Peyer's patch (tissue), 4 donors: Measurements from ENCODE around the gene CCDC200. TPM values are rescaled to one million over a fixed set of nuclear protein-coding genes. Genes with fewer than 3 reads are reported as not detected.

Experiments used
- DNase-seq, 3 donors: peaks; one replicate each; pipeline ENCODE4 v3.0.0-alpha.2; 2017 to 2019
- H3K27ac ChIP-seq, 4 donors: fragments of 200-600 bp; sonication (generic); one replicate each; pipeline ENCODE4 v1.5.1; 2016 to 2019
- H3K27me3 ChIP-seq, 2 donors: fragments of 200-600 bp; sonication (generic); one replicate each; pipeline ENCODE4 v1.5.1; 2019
- H3K36me3 ChIP-seq, 3 donors: fragments of 200-600 bp; sonication (generic); one replicate each; pipeline ENCODE4 v1.5.1; 2016 to 2019
- H3K4me1 ChIP-seq, 4 donors: fragments of 200-600 bp; sonication (generic); one replicate each; pipeline ENCODE4 v1.5.1; 2016 to 2019
- H3K4me3 ChIP-seq, 4 donors: fragments of 200-600 bp; sonication (generic); 1 replicate in 3 of 4; 2 replicates in 1 of 4; pipeline ENCODE4 v1.5.1; 2016 to 2019; ENCODE audit warnings: mild to moderate bottlenecking in 1 of 4
- H3K9me3 ChIP-seq, 4 donors: fragments of 200-600 bp; sonication (generic); one replicate each; pipeline ENCODE4 v1.5.1; 2016 to 2019; ENCODE audit warnings: mild to moderate bottlenecking in 1 of 4
- CTCF ChIP-seq, 6 experiments: fragments of 450-650 bp in 4 of 6; fragments of 200-600 bp in 2 of 6; sonication (generic) in 1 of 6; IDR thresholded peaks; one replicate each; pipeline ENCODE4 v1.5.1; 2017 to 2019; ENCODE audit warnings: antibody characterized with exemption in 6 of 6, mild to moderate bottlenecking in 3 of 6, moderate library complexity in 1 of 6
- POLR2A ChIP-seq, 2 donors: fragments of 450-650 bp; IDR thresholded peaks; one replicate each; pipeline ENCODE4 v1.5.1; 2017; ENCODE audit warnings: antibody characterized with exemption in 2 of 2, mild to moderate bottlenecking in 2 of 2, moderate library complexity in 2 of 2
- total RNA-seq, 4 donors: library from RNA; depleted of rRNA; stranded (reverse); fragments of >200 nt; gene quantifications; one replicate each; pipeline ENCODE4 v1.1.0, GENCODE V29; 2016

The CCDC200 gene
- total RNA-seq, 4 donors from 2014 or later: 1.5 TPM; not detected in 3

GRCh38 chr17:43226393-43226792, 2.0 kb downstream of the CCDC200 start:
- TF ChIP-seq POLR2A (IDR thresholded peaks at IDR 0.05) (no peak), CTCF (IDR thresholded peaks at IDR 0.05) (no peak)
- Histone ChIP-seq H3K4me1 (no peaks in the 10 kb centered on the region), H3K4me3 (no peak overlapping the region), H3K27ac (no peak overlapping the region), H3K36me3 (peaks cover 0 to 9% (median 0%) of the 10 kb centered on the region in 3 donors), H3K9me3 (no peaks in the 10 kb centered on the region), H3K27me3 (no peaks in the 10 kb centered on the region)
- no peak for DNase-seq

- Histone ChIP-seq H3K9me3 (no peaks in the 10 kb centered on the region), H3K4me1 (no peaks in the 10 kb centered on the region), H3K27ac (no peak overlapping the region), H3K4me3 (no peak overlapping the region), H3K27me3 (no peaks in the 10 kb centered on the region), H3K36me3 (peaks cover 0 to 9% (median 0%) of the 10 kb centered on the region in 3 donors)
- TF ChIP-seq POLR2A (IDR thresholded peaks at IDR 0.05) (no peak), CTCF (IDR thresholded peaks at IDR 0.05) (no peak)
- peak in 1 of 3 donors; percentile 23 for DNase-seq
These were observed 4.2 kb downstream of the CCDC200 start for GRCh38 chr17:43224146-43224705.

GRCh38 chr17:43220511-43221125, 7.8 kb downstream of the CCDC200 start:
- Histone ChIP-seq H3K9me3 (no peaks in the 10 kb centered on the region), H3K4me1 (no peaks in the 10 kb centered on the region), H3K27ac (no peak overlapping the region), H3K27me3 (no peaks in the 10 kb centered on the region), H3K4me3 (no peak overlapping the region), H3K36me3 (peaks cover 0 to 21% (median 0%) of the 10 kb centered on the region in 3 donors)
- TF ChIP-seq CTCF (IDR thresholded peaks at IDR 0.05): no peak
- no peak for TF ChIP-seq POLR2A (IDR thresholded peaks at IDR 0.05)
- DNase-seq: no peak

GRCh38 chr17:43219746-43220380, 8.6 kb downstream of the CCDC200 start:
- peaks cover 0 to 22% (median 0%) of the 10 kb centered on the region in 3 donors for H3K36me3 ChIP-seq
- no peak overlapping the region for H3K4me3 ChIP-seq
- DNase-seq: no peak

GRCh38 chr17:43219001-43219400, 9.4 kb downstream of the CCDC200 start:
- H3K4me1 ChIP-seq: no peaks in the 10 kb centered on the region
- no peaks in the 10 kb centered on the region for H3K27me3 ChIP-seq
- peaks cover 0 to 22% (median 0%) of the 10 kb centered on the region in 3 donors for H3K36me3 ChIP-seq
- TF ChIP-seq POLR2A (IDR thresholded peaks at IDR 0.05) (no peak), CTCF (IDR thresholded peaks at IDR 0.05) (no peak)
- no peak overlapping the region for H3K27ac ChIP-seq
- no peak for DNase-seq
- no peak overlapping the region for H3K4me3 ChIP-seq
- no peaks in the 10 kb centered on the region for H3K9me3 ChIP-seq

More at GRCh38 chr17:43219746-43220380, 8.6 kb downstream of the CCDC200 start:
- TF ChIP-seq CTCF (IDR thresholded peaks at IDR 0.05) (no peak), POLR2A (IDR thresholded peaks at IDR 0.05) (no peak)
- no peaks in the 10 kb centered on the region for H3K4me1 ChIP-seq
- H3K27ac ChIP-seq: no peak overlapping the region
- H3K27me3 ChIP-seq: no peaks in the 10 kb centered on the region
- H3K9me3 ChIP-seq: no peaks in the 10 kb centered on the region
